ENCODE data around the gene USP36.

Gene USP36

DNA sequence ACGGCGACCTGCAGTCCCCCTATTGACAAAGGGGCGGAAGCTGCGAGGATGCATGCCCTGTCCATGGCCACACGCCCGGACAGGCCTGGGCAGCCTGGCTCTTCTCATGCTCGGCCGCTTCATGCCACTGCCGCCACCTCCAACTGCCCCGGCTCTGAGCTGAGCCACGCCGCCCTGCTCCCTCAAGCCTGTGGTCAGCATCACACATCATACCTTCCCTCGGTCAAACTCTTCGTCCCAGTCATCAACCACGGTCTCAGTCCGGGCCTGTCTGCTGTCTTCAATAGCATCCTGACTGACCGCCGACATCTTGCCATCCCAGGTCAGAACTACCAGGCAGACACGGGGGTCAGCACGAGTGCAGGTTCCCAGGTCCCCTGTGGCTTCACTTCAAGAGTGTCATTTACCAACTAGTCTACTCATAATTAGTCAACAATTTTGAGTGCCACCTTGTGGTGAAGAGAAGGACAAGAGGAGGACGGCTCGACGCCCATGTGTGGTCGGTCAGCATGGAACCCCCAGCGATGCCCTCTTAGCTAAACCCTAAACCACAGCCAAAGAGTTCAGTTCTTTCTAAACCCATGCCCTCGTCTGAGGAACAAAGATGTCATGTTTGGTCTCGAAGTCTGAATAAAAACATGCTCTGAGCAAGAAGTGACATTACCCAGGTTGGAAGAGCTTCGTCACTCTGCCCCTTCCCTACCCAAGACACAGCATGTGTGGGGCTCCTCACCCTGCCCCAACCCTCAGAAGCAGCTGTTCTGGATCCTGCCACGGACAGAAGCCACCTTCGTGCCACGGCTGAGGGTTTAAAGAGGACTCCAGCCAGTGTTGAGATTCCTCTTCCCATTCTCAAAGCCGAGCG is 41.7 kb downstream of the USP36 start:
- no peak for TF ChIP-seq GATA2 (IDR thresholded peaks at IDR 0.05; ENCODE audit: low read depth, low read length)
- no peak for TF ChIP-seq GATA3 (IDR thresholded peaks at IDR 0.05; ENCODE audit: low read depth, low read length)

DNA sequence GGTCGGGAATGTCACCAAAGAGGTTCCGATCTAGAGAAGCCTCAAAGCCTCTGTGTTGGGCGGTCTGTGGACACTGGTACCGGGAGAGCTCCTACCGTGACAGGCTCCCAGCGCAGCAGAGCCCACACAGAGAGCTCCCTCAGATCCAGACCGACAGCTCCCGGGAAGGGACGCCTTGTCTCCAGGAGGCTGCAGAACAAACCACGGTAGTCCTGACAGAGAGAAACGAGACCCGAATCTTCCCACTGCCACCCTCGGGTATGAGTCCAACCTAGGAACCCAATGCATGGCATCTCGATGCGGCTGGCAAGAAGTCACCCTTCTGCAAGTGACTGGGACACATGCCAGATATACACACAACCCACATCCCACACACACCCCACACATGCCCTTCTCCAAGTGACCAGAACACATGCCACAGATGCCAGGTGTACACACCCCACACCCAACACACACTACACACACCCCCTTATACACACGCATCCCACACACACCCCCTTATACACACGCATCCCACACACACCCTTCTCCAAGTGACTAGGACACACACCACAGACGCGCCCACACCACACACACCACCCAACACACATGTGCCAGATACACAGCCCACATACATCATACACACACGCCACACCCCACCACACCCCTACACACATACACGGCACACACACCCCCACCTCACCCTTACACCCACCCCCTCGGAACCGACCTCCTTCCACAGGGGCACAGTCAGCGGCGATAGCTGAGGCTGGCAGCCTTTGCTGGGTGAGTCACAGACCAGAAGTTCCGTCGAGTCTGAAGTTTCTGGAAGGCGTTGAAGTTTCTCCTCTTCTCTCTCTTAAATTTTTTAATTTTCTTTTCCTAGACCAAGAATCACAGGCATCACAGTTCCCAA is 42.7 kb downstream of the USP36 start:
- TF ChIP-seq GATA2 (IDR thresholded peaks at IDR 0.05; ENCODE audit: low read depth, low read length) (no peak), GATA3 (IDR thresholded peaks at IDR 0.05; ENCODE audit: low read depth, low read length) (no peak)

DNA sequence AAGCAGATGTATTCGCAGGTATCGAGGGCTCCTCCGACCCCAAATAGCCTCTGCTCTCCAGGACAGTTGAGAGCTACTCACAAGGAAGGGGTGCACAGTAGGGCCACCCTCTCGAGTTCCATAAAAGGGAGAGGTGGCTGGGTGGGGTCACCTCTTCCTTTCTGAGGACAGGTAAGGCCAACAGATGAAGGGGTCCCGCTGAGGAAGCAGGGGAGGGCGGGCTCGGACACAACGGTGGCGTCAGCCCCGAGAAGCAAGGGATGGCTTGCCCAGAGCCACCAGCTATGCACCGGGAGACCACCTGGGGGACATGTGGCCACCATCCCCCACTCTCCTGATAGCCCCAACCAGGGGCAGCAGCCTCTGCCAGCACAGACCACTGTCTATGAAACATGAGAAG is 43.4 kb downstream of the USP36 start:
- TF ChIP-seq GATA2 (IDR thresholded peaks at IDR 0.05; ENCODE audit: low read depth, low read length) (no peak), GATA3 (IDR thresholded peaks at IDR 0.05; ENCODE audit: low read depth, low read length) (no peak)

DNA sequence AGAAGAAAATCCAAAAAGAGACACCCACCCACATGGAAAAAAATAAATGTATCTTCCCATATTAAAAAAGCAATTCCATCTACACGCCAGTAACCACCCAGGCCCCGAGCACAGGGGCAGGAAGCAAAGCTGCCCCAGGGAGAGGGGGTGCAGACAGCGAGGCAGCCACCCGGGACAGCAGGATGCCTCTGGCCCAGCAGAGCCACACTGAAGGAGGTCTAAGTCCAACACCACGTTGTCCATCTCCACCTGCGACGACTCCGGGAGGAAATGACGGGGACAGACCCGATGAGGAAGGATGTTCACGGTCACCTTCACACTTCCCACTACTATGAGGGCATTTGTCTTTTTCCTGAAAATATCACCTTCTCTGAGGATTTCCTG is 44.1 kb downstream of the USP36 start:
- TF ChIP-seq GATA2 (IDR thresholded peaks at IDR 0.05; ENCODE audit: low read depth, low read length) (no peak), GATA3 (IDR thresholded peaks at IDR 0.05; ENCODE audit: low read depth, low read length) (no peak)

DNA sequence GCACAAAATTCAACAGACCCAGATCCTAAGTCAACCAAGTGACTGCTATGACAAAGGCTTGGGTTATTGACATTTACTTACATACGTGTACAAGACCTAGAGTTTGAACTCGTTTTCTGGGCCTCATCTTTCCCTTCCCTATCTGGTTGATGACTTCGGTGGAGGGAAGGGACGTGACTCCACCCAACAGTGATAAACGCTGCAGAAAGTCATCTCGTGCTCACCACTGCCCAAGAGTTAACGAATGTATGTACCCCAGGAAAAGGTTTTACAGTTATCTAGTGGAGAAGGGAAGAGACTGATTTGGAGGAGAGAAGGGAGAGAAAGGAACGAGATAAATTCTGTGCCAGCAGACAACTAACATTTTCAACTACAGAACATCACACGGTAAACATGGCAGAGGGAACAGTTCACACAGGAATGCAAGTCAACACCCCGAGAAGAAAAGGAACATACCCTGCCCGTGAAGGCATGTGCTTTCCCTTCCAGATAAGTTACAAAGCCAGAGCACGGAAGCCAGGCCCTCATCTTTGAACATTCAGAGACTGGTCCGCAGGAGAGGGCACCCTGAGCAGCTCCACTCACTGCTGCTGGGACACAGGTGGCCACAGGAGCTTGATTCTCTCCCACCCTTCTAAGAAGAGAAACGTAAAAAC is 44.6 kb downstream of the USP36 start:
- TF ChIP-seq GATA2 (IDR thresholded peaks at IDR 0.05; ENCODE audit: low read depth, low read length) = no peak
- TF ChIP-seq GATA3 (IDR thresholded peaks at IDR 0.05; ENCODE audit: low read depth, low read length) = no peak

DNA sequence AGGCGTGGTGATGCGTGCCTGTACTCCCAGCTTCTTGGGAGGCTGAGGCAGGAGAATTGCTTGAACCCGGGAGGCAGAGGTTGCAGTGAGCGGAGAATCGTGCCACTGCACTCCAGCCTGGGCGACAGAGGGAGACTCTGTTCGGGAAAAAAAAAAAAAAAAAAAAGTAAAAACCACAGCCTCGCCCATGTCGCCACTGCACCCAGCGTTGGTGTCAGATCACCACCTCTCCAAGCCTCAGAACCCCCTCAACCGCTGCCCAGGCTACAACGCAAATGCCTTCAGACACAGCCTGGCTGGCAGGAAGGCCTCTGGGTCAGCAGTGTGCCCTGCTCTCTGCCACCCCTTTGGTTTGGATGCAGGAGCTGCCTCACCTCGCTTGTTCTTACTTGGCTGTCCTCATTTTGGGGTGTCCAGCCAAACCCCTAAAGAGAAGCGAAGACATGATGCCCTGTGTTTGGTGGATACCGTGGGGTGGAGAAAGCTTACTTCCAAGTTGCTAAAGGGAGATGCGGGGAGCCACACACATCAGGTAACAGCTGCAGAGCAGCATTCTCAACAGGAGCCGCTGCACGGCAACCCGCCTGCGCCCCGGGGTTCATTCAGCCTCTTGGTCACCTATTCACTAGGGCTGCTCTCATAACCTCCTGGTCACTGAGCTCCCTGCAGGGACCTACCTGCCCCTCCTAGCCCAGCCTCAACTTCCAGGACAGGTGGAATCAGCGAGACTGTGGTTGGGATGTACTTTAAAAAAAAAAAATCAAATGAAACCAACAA is 45.6 kb downstream of the USP36 start:
- TF ChIP-seq GATA3 (IDR thresholded peaks at IDR 0.05; ENCODE audit: low read depth, low read length) (no peak), GATA2 (IDR thresholded peaks at IDR 0.05; ENCODE audit: low read depth, low read length) (no peak)

DNA sequence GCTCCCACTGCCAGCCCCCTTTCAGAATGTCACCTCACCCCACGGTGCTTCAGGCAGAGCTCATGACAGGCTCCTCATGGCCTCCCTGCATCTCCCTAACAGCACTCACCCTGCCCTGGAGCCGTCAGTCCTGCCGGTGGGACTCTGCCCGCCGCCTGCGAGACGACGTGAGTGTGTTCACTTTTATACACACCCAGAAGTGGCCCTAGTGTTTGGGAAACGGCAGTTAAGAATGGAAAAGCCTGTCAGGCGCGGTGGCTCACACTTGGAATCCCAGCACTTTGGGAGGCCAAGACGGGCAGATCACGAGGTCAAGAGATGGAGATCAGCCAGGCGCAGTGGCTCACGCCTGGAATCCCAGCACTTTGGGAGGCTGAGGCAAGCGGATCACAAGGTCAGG is 46.2 kb downstream of the USP36 start:
- TF ChIP-seq GATA2 (IDR thresholded peaks at IDR 0.05; ENCODE audit: low read depth, low read length) = no peak
- no peak for TF ChIP-seq GATA3 (IDR thresholded peaks at IDR 0.05; ENCODE audit: low read depth, low read length)

DNA sequence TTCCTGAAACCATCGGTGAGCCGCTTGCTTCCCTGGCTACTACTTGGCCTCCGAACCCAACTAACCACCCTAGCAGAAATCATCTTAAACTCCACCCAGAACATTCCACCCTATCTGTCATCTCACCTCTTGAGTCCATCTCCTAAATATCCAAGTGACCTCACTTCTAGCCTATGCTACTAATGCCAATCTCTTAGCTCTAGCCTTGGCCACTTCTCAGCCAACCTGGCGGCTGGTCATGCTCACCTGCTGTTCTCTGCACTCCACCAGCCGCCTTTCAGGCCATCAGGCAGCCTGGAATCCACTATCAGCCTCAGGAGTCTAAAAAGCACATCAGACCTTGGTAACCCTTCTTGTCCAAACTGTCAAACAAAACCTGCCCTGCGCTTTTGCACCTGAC is 46.6 kb downstream of the USP36 start:
- TF ChIP-seq GATA3 (IDR thresholded peaks at IDR 0.05; ENCODE audit: low read depth, low read length) = no peak
- no peak for TF ChIP-seq GATA2 (IDR thresholded peaks at IDR 0.05; ENCODE audit: low read depth, low read length)

DNA sequence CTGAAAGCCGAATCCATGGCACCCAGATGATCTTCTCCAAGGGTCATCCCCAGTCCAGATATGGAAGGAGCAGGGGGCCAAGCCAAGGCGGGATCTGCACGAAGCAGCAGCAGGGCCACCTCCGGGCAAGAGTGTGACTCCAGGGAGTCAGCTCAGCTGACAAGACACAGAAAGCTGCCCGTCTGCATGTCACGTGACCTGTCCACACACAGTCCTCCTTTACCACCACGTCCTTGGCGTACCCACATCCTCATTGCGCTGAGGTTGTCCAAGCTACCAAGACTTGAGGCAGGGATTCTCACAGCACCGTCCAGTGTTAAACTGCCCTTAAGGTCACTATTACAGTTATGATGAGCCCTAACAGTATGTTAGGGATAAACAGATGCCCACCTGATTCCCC is 47.2 kb downstream of the USP36 start:
- TF ChIP-seq GATA3 (IDR thresholded peaks at IDR 0.05; ENCODE audit: low read depth, low read length) = no peak
- TF ChIP-seq GATA2 (IDR thresholded peaks at IDR 0.05; ENCODE audit: low read depth, low read length) = no peak

DNA sequence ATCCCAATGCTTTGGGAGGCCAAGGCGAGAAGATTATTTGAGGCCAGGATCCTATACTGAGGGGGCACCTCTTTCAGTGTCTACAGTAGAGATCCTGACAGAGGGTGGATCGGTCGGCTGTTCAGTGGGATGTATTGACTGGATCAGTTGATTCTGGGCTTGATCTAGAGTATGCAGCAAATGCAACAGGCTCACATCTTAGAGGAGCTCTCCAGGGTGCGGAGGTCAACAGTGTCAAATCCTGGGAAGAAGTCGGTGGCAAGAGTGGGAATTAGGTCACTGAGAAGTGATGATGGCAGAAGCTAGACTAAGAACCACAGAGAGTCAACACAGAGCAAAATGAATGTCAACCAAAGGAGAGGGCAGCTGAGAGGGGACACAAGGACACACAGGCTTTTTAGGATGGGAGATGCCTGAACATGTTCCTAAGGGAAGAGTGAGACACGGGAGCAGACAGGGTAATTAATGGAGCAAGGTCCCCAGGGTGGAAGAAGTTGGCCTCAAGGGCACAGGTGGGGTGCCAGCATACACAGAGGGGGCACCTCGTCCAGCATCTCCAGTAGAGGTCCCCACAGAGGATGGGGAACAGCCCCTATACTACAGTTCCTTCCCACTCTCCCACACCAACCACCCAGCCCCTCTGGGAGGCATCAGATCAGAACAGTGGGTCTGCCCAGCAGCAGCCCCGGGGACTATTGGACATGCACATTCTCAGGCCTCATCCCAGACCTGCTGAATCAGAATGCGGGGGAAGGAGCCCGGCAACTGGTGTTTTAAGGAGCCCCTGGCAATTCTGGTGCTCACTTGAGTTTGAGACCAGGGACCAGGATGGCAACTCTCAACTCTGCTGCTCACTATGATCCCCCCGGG is 48.5 kb downstream of the USP36 start:
- TF ChIP-seq GATA3 (IDR thresholded peaks at IDR 0.05; ENCODE audit: low read depth, low read length) = no peak
- TF ChIP-seq GATA2 (IDR thresholded peaks at IDR 0.05; ENCODE audit: low read depth, low read length) = no peak

DNA sequence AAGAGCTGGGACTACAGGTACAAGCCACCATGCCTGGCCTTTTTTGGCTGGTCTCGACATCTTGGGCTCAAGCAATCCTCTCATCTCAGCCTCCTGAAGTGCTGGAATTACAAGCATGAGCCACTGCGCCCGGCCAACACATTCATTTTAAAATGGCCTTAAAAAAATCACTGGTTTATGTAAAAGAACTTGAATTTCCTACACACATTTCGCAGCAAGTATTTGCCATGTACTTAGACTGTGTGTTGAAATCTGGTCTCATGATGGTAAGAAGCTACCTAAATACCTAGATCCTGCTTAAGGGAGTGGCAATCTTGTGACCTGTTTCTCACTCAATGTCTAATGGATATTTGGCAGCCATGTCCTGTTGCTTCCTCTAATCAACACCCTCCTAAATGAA is 50.1 kb downstream of the USP36 start:
- no peak for TF ChIP-seq GATA3 (IDR thresholded peaks at IDR 0.05; ENCODE audit: low read depth, low read length)
- TF ChIP-seq GATA2 (IDR thresholded peaks at IDR 0.05; ENCODE audit: low read depth, low read length) = no peak

DNA sequence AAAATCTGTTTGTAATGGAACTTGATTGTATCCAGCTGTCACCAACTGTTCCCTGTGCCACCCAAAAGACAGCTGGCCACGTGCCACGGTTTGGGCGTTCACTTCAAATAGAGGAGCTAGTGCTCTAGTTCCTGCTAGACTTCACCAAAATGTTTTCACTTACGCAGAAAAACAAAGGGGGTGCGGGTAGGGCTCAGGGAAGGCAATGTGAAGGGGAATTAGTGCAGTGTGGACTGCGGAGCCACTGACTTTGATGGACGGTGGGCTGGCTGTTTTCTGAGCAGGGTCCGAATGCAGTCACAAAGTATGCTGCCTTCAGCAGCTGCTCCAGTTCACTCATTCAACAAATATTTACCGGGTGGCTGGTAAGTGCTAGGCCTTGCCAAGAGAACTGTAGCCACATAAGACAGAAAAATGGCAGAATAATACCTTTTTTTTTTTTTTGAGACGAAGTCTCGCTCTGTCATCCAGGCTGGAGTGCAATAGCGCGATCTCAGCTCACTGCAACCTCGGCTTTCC is 50.9 kb downstream of the USP36 start:
- no peak for TF ChIP-seq GATA3 (IDR thresholded peaks at IDR 0.05; ENCODE audit: low read depth, low read length)
- TF ChIP-seq GATA2 (IDR thresholded peaks at IDR 0.05; ENCODE audit: low read depth, low read length) = no peak

All from SH-SY5Y (cell line).